Measurements from ENCODE around the gene NACC2.

GRCh38 chr9:136055715-136056545 is 39.2 kb downstream of the NACC2 start:
- TF ChIP-seq CTCF (IDR thresholded peaks at IDR 0.05), result no peak
- no peak for TF ChIP-seq REST (IDR thresholded peaks at IDR 0.05; ENCODE audit: insufficient read depth in 1 of 2, low read depth in 2 of 2, low read length in 1 of 2)
- TF ChIP-seq POLR2AphosphoS5 (IDR thresholded peaks at IDR 0.05; ENCODE audit: low read depth, low read length), result no peak
- TF ChIP-seq TCF7L2 (IDR thresholded peaks at IDR 0.05; ENCODE audit: low read depth, low read length), result no peak
